GM19397 (cell line): Measurements from ENCODE around the gene CC2D2A.

ENCODE experiments used
- ATAC-seq: cut with Tn5 transposase; IDR thresholded peaks from one replicate; pipeline ENCODE4 v1.9.1; 2021; ENCODE audit warnings: mild to moderate bottlenecking, moderate library complexity; ENCODE audit not compliant: unreplicated experiment

Gene CC2D2A

DNA sequence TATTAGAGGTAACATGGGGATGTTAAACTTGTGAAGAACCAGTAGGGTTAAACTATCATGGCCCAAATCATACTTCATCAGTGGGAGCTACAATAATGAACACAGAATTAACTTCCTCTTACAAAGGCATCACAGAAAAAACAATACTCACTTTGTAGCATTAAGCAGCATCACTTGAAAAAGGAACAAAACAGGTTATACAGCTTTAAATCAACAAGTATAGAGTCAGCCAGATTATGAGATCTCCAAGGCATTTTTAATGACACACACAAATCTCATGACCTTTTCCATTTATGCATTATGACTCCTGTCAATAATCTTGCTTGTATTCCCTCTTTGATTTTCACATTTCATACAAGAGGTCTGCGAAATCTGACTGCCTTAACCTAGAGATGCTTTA is 167.1 kb downstream of the CC2D2A start:
- no peak for ATAC-seq

- no peak for ATAC-seq
These were observed 168.7 kb downstream of the CC2D2A start for GRCh38 chr4:15638418-15638817.

DNA sequence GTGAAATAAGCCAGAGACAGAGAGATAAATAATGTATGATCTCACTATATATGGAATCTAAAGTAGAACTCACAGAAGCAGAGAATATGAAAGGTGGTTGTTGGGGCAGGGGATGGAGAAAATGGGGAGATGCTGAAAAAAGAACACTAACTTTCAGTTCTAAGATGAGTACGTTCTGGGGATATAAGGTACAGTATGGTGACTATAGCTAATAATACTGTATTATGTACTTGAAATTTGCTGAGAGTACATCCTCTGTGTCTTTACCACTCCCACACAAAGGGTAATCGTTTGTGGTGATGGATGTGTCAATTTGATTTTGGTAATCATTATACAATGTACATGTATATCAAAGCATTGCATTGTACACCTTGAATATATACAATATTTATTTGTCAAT is 178.9 kb downstream of the CC2D2A start:
- no peak for ATAC-seq

DNA sequence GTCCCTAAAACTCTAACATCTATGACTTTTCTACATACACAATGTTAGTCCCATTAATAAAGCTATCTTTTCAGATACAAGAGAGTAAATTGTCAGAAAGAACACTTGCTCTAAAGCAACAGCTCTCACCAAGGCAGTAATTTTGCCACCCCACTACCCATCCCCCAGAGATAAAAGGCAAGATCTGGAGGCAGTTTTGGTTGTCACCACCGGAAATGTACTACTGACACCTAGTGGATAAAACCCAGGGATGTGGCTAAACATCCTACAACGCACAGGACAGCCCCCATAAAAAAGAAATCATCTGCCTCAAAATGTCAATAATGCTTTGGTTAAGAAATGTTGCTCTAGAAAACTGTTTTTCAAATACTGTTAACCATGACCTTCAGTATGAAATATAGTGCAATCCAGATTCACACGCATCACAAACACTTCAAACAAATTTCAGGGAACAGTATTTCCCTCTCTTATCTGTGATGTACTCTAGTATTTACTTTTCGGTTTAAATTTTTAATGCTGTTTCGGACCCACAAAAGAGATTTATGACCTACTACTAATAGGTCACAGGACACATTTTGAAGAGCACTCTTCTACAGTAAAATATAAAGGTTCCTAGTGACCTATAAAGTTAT is 180.3 kb downstream of the CC2D2A start:
- peak; percentile 36 for ATAC-seq
